HEK293 (cell line): ENCODE results near the gene ZNF408.
A peak's percentile ranks its signal among the peaks of the same experiment; 100 is the strongest.

Experiments
- CTCF ChIA-PET: fragments of 350-600 bp; formaldehyde crosslinking; extraction: SDS; loops from one replicate; lab custom pipeline; 2021; ENCODE audit warnings: antibody characterized with exemption; lab: Yijun Ruan, JAX
- POLR2A ChIA-PET: fragments of 300-600 bp; formaldehyde crosslinking; extraction: SDS; loops from one replicate; lab custom pipeline; 2020; ENCODE audit warnings: antibody characterized with exemption, inconsistent platforms; lab: Yijun Ruan, JAX
- H3K27ac ChIP-seq: fragments of 200-500 bp; sonication (Bioruptor generic); 2 replicates; pipeline ENCODE4 v1.5.1; 2014; ENCODE audit warnings: low read depth, low read length, control low read depth, inconsistent platforms; ENCODE audit errors: extremely low read depth
- H3K36me3 ChIP-seq, 2 experiments: fragments of 200-500 bp in 1 of 2; sonication (Bioruptor generic) in 1 of 2; 1 replicate in 1 of 2; 2 replicates in 1 of 2; pipeline ENCODE4 v1.5.1; 2014 to 2017; ENCODE audit warnings: inconsistent platforms in 2 of 2, low read length in 2 of 2; ENCODE audit not compliant: control insufficient read depth in 2 of 2, insufficient read depth in 1 of 2
- H3K4me1 ChIP-seq: fragments of 200-500 bp; sonication (Bioruptor generic); 2 replicates; pipeline ENCODE4 v1.5.1; 2014; ENCODE audit warnings: mild to moderate bottlenecking, low read length, inconsistent platforms; ENCODE audit not compliant: control insufficient read depth, insufficient read depth
- H3K4me3 ChIP-seq: 2 replicates; pipeline ENCODE4 v1.5.1; 2011; ENCODE audit warnings: low read depth, mild to moderate bottlenecking, control low read depth, low read length, moderate library complexity
- H3K9me3 ChIP-seq: fragments of 200-500 bp; sonication (Bioruptor generic); 2 replicates; pipeline ENCODE4 v1.5.1; 2014; ENCODE audit warnings: low read depth, low read length, inconsistent platforms; ENCODE audit not compliant: control insufficient read depth, insufficient read depth
- GLI4 ChIP-seq: fragments of 450-650 bp; formaldehyde crosslinking; IDR thresholded peaks from 2 replicates; pipeline ENCODE4 v1.5.1; 2016; ENCODE audit warnings: missing biosample characterization, missing genetic modification characterization
- HOXD13 ChIP-seq: sonication (generic); formaldehyde crosslinking; IDR thresholded peaks from 2 replicates; pipeline ENCODE4 v1.8.0; 2022; ENCODE audit warnings: missing genetic modification reagents, borderline replicate concordance
- OVOL3 ChIP-seq: fragments of 450-650 bp; formaldehyde crosslinking; IDR thresholded peaks from 2 replicates; pipeline ENCODE4 v1.5.1; 2016; ENCODE audit warnings: missing biosample characterization, missing genetic modification characterization
- TCF7L2 ChIP-seq: IDR thresholded peaks from 2 replicates; pipeline ENCODE4 v1.6.1; 2011; ENCODE audit warnings: low read depth, mild to moderate bottlenecking, inconsistent platforms, low read length, moderate library complexity, borderline replicate concordance
- ZIC2 ChIP-seq: fragments of 450-650 bp; formaldehyde crosslinking; IDR thresholded peaks from 2 replicates; pipeline ENCODE4 v1.5.1; 2016; ENCODE audit warnings: missing biosample characterization, missing genetic modification characterization
- ZNF10 ChIP-seq: fragments of 450-650 bp; formaldehyde crosslinking; IDR thresholded peaks from 2 replicates; pipeline ENCODE4 v1.5.1; 2017; ENCODE audit warnings: missing biosample characterization, missing genetic modification characterization
- ZNF16 ChIP-seq: fragments of 450-650 bp; formaldehyde crosslinking; IDR thresholded peaks from 2 replicates; pipeline ENCODE4 v1.5.1; 2016; ENCODE audit warnings: low read depth, missing biosample characterization, missing genetic modification characterization
- ZNF292 ChIP-seq: fragments of 450-650 bp; formaldehyde crosslinking; IDR thresholded peaks from 2 replicates; pipeline ENCODE4 v1.5.1; 2016; ENCODE audit warnings: low read depth, missing biosample characterization, missing genetic modification characterization, borderline replicate concordance
- ZNF341 ChIP-seq: fragments of 450-650 bp; formaldehyde crosslinking; IDR thresholded peaks from 2 replicates; pipeline ENCODE4; 2016; ENCODE audit warnings: low read depth, missing biosample characterization, missing genetic modification characterization
- ZNF404 ChIP-seq: fragments of 450-650 bp; formaldehyde crosslinking; IDR thresholded peaks from 2 replicates; pipeline ENCODE4 v1.5.1; 2017; ENCODE audit warnings: missing biosample characterization, missing genetic modification characterization
- ZNF423 ChIP-seq: fragments of 450-650 bp; formaldehyde crosslinking; IDR thresholded peaks from 2 replicates; pipeline ENCODE4 v1.5.1; 2016; ENCODE audit warnings: missing biosample characterization, missing genetic modification characterization
- ZNF548 ChIP-seq: fragments of 450-650 bp; formaldehyde crosslinking; IDR thresholded peaks from 2 replicates; pipeline ENCODE4 v1.5.1; 2016; ENCODE audit warnings: missing biosample characterization, missing genetic modification characterization
- ZNF600 ChIP-seq: fragments of 450-650 bp; formaldehyde crosslinking; IDR thresholded peaks from 2 replicates; pipeline ENCODE4 v1.5.1; 2016; ENCODE audit warnings: missing biosample characterization, missing genetic modification characterization
- ZNF664 ChIP-seq: fragments of 450-650 bp; formaldehyde crosslinking; IDR thresholded peaks from 2 replicates; pipeline ENCODE4 v1.5.1; 2016; ENCODE audit warnings: missing biosample characterization, missing genetic modification characterization
- ZNF791 ChIP-seq: fragments of 450-650 bp; formaldehyde crosslinking; IDR thresholded peaks from 2 replicates; pipeline ENCODE4 v1.5.1; 2016; ENCODE audit warnings: missing biosample characterization, missing genetic modification characterization
- ZNF792 ChIP-seq: fragments of 450-650 bp; formaldehyde crosslinking; IDR thresholded peaks from 2 replicates; pipeline ENCODE4 v1.5.1; 2016; ENCODE audit warnings: missing biosample characterization, missing genetic modification characterization
- TF ChIP-seq, protein P1 (sequence below): sonication (generic); formaldehyde crosslinking; IDR thresholded peaks from 2 replicates; pipeline ENCODE4 v1.8.1; 2022; ENCODE audit warnings: mild to moderate bottlenecking, moderate library complexity, missing genetic modification reagents
- TF ChIP-seq, protein P2 (sequence below): fragments of 450-650 bp; formaldehyde crosslinking; IDR thresholded peaks from 2 replicates; pipeline ENCODE4 v1.5.1; 2016; ENCODE audit warnings: missing biosample characterization, missing genetic modification characterization
- TF ChIP-seq, protein P3 (sequence below): fragments of 450-650 bp; formaldehyde crosslinking; conservative IDR thresholded peaks from 2 replicates; pipeline ENCODE4 v1.5.1; 2016; ENCODE audit warnings: low read depth, missing biosample characterization, missing genetic modification characterization

Gene ZNF408

DNA sequence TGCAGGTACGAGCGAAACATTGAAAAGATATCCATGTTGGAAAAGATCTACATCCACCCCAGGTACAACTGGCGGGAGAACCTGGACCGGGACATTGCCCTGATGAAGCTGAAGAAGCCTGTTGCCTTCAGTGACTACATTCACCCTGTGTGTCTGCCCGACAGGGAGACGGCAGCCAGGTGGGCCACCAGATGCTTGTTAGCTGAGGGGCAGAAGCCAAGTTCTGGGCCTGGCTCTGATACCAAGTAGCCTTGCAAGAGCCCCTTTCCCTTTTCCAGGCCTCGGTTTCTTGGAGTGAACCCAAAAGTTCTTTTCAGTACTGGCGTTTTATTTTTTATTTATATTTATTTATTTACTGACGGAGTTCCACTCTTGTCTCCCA, 27.8 kb downstream of the ZNF408 start:
- H3K36me3 ChIP-seq, result no peaks in the 10 kb centered on the region
- no peak overlapping the region for H3K4me3 ChIP-seq
- CTCF ChIA-PET, result interaction anchor here (0.6 kb wide), 1 partner anchor 36 kb away, joined by 4 read pairs; no protein-coding TSS in a partner anchor
- no peaks in the 10 kb centered on the region for H3K4me1 ChIP-seq
- POLR2A ChIA-PET, result no interaction called here
- no peak for TF ChIP-seq ZNF791 (tag by site-specific recombination)
- no peak for TF ChIP-seq ZNF292 (tag by site-specific recombination)
- TF ChIP-seq ZIC2, result no peak
- TF ChIP-seq ZNF341, result no peak
- TF ChIP-seq ZNF423 (tag by site-specific recombination), result no peak
- TF ChIP-seq, protein P1, sequence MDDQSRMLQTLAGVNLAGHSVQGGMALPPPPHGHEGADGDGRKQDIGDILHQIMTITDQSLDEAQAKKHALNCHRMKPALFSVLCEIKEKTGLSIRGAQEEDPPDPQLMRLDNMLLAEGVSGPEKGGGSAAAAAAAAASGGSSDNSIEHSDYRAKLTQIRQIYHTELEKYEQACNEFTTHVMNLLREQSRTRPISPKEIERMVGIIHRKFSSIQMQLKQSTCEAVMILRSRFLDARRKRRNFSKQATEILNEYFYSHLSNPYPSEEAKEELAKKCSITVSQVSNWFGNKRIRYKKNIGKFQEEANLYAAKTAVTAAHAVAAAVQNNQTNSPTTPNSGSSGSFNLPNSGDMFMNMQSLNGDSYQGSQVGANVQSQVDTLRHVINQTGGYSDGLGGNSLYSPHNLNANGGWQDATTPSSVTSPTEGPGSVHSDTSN, result no peak
- TF ChIP-seq ZNF792 (tag by site-specific recombination), result no peak
- no peak for TF ChIP-seq TCF7L2
- TF ChIP-seq OVOL3 (tag by site-specific recombination), result no peak
- no peak for TF ChIP-seq GLI4
- TF ChIP-seq, all 188 proteins: peak for 0
- Histone ChIP-seq H3K27ac (no peak overlapping the region), H3K9me3 (no peaks in the 10 kb centered on the region)

DNA sequence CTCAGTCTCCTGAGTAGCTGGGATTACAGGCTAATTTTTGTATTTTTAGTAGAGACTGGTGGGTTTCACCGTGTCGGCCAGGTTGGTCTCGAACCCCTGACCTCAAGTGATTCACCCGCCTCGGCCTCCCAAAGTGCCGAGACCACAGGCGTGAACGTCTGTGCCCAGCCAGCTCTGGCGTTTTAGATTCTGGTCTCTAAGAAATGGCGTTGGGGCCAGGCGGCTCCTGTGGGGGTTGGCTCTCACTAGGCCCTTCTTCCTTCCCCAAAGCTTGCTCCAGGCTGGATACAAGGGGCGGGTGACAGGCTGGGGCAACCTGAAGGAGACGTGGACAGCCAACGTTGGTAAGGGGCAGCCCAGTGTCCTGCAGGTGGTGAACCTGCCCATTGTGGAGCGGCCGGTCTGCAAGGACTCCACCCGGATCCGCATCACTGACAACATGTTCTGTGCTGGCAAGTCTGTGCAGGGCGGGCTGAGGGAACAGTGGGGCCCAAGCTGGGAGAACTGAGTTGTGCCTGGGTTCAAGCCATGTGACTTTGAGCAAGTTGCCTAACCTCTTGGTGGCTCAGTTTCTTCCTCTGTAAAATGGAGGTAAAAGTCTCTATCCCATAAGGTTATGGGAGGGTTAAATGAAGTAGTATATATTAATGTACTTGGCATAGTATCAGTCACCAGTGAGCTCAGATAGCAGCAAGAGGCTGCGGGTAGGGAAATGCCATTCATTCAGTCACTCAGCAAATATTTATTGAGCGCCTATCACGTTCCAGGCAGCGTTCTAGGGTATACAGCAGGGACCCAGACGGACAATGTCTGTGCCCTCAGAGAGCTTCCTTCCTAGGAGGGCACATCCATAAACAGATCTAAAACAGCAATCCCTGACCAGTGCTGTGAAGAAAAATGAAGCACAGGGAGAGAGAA, 28.5 kb downstream of the ZNF408 start:
- H3K27ac ChIP-seq, result no peak overlapping the region
- H3K4me1 ChIP-seq, result no peaks in the 10 kb centered on the region
- H3K4me3 ChIP-seq, result no peak overlapping the region
- ChIA-PET CTCF (no interaction called here), POLR2A (no interaction called here)
- H3K36me3 ChIP-seq, result no peaks in the 10 kb centered on the region
- H3K9me3 ChIP-seq, result no peaks in the 10 kb centered on the region
- TF ChIP-seq ZNF600 (tag by site-specific recombination), result peak; percentile 61
- TF ChIP-seq ZNF16 (tag by site-specific recombination), result no peak
- TF ChIP-seq, protein P2, sequence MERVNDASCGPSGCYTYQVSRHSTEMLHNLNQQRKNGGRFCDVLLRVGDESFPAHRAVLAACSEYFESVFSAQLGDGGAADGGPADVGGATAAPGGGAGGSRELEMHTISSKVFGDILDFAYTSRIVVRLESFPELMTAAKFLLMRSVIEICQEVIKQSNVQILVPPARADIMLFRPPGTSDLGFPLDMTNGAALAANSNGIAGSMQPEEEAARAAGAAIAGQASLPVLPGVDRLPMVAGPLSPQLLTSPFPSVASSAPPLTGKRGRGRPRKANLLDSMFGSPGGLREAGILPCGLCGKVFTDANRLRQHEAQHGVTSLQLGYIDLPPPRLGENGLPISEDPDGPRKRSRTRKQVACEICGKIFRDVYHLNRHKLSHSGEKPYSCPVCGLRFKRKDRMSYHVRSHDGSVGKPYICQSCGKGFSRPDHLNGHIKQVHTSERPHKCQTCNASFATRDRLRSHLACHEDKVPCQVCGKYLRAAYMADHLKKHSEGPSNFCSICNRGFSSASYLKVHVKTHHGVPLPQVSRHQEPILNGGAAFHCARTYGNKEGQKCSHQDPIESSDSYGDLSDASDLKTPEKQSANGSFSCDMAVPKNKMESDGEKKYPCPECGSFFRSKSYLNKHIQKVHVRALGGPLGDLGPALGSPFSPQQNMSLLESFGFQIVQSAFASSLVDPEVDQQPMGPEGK (tag by site-specific recombination), result no peak
- TF ChIP-seq ZNF664 (tag by site-specific recombination), result peak; percentile 48; the same call in 1 of the 2 replicates

DNA sequence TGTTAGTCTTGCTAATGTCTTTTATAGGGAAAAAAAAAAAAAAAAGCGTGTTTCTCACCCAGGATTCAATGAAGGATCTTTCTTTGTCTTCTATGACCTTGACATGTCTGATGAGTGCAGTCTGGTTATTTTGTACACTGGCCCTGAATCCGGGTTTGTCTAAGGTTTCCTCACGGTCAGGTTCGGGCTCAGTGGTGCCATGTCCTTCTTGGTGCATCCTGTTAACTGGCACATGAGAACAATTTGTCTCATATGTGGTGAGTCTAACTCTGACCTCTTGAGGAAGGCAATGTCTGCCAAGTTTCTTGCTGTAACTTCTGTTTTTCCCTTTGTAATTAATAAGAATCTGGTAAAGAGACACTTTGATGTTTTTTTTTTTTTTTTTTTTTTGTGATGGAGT, 30.7 kb downstream of the ZNF408 start:
- CTCF ChIA-PET, result no interaction called here
- Histone ChIP-seq H3K4me3 (no peak overlapping the region), H3K27ac (no peak overlapping the region), H3K36me3 (no peaks in the 10 kb centered on the region), H3K4me1 (no peaks in the 10 kb centered on the region), H3K9me3 (no peaks in the 10 kb centered on the region)
- TF ChIP-seq ZNF404 (tag by site-specific recombination) (no peak), HOXD13 (CRISPR knock-in tag) (no peak), ZNF10 (tag by site-specific recombination) (no peak), ZNF548 (tag by site-specific recombination) (no peak)
- TF ChIP-seq, protein P3, sequence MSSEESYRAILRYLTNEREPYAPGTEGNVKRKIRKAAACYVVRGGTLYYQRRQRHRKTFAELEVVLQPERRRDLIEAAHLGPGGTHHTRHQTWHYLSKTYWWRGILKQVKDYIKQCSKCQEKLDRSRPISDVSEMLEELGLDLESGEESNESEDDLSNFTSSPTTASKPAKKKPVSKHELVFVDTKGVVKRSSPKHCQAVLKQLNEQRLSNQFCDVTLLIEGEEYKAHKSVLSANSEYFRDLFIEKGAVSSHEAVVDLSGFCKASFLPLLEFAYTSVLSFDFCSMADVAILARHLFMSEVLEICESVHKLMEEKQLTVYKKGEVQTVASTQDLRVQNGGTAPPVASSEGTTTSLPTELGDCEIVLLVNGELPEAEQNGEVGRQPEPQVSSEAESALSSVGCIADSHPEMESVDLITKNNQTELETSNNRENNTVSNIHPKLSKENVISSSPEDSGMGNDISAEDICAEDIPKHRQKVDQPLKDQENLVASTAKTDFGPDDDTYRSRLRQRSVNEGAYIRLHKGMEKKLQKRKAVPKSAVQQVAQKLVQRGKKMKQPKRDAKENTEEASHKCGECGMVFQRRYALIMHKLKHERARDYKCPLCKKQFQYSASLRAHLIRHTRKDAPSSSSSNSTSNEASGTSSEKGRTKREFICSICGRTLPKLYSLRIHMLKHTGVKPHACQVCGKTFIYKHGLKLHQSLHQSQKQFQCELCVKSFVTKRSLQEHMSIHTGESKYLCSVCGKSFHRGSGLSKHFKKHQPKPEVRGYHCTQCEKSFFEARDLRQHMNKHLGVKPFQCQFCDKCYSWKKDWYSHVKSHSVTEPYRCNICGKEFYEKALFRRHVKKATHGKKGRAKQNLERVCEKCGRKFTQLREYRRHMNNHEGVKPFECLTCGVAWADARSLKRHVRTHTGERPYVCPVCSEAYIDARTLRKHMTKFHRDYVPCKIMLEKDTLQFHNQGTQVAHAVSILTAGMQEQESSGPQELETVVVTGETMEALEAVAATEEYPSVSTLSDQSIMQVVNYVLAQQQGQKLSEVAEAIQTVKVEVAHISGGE, result no peak
- POLR2A ChIA-PET, result no interaction called here
